ENCODE measurements around the gene PTPN2. TPM values are rescaled to one million over a fixed set of nuclear protein-coding genes. Genes with fewer than 3 reads are reported as not detected.
A peak's percentile ranks its signal among the peaks of the same experiment; 100 is the strongest.

Gene PTPN2
- total RNA-seq, 2 experiments from 2014 or later = 54.9 to 69.7 TPM

- Histone ChIP-seq H3K4me3 (ENCODE audit: low read depth, low read length, poor library complexity, severe bottlenecking) (no peak overlapping the region), H3K9me2 (ENCODE audit: insufficient read depth, low read length) (no peaks in the 10 kb centered on the region), H3K79me2 (ENCODE audit: insufficient read depth, low read depth, low read length) (peaks cover 11% of the 10 kb centered on the region; the same call in 1 of the 2 replicates), H3K4me2 (ENCODE audit: low read length) (peak overlapping the region; percentile 25), H2AFZ (ENCODE audit: low read length) (no peak overlapping the region), H3K9me3 (ENCODE audit: low read length) (peaks cover 10% of the 10 kb centered on the region; the same call in 1 of the 2 replicates), H4K20me1 (ENCODE audit: insufficient read depth, low read length) (no peaks in the 10 kb centered on the region), H3K36me3 (ENCODE audit: insufficient read depth, low read length) (peaks cover 79% of the 10 kb centered on the region), H3K4me1 (ENCODE audit: insufficient read depth, low read length, poor library complexity, severe bottlenecking) (peaks cover 14% of the 10 kb centered on the region), H3K27ac (ENCODE audit: low read depth, low read length, poor library complexity, severe bottlenecking) (no peak overlapping the region)
- intact Hi-C loops (cut with micrococcal nuclease; ENCODE audit: unreplicated experiment) = no loop called here
- no TSS peak for BruUV-seq (replicated peaks)
- POLR2A ChIA-PET = interaction anchor here (0.6 to 1.7 kb wide), 3 partner anchors 10 to 96 kb away, joined by 3 to 5 read pairs (median 3); no protein-coding TSS in a partner anchor
- CTCF ChIA-PET (ENCODE audit: unreplicated experiment) = no interaction called here
- TF ChIP-seq EZH2phosphoT487 (IDR thresholded peaks at IDR 0.05; ENCODE audit: borderline replicate concordance, low read depth, low read length) (no peak), CTCF (conservative IDR thresholded peaks at IDR 0.05; ENCODE audit: low read length) (no peak)
- DNase-seq (ENCODE audit: low spot score) = no peak
Measured at GRCh38 chr18:12803069-12803936, 80.7 kb downstream of the PTPN2 start.

GRCh38 chr18:12802538-12802937, 81.5 kb downstream of the PTPN2 start:
- Histone ChIP-seq H3K4me3 (ENCODE audit: low read depth, low read length, poor library complexity, severe bottlenecking) (no peak overlapping the region), H2AFZ (ENCODE audit: low read length) (no peak overlapping the region), H3K4me2 (ENCODE audit: low read length) (no peak overlapping the region), H3K9me3 (ENCODE audit: low read length) (peaks cover 10% of the 10 kb centered on the region; the same call in 1 of the 2 replicates), H3K36me3 (ENCODE audit: insufficient read depth, low read length) (peaks cover 83% of the 10 kb centered on the region), H3K79me2 (ENCODE audit: insufficient read depth, low read depth, low read length) (peaks cover 11% of the 10 kb centered on the region; the same call in 1 of the 2 replicates), H4K20me1 (ENCODE audit: insufficient read depth, low read length) (no peaks in the 10 kb centered on the region), H3K27ac (ENCODE audit: low read depth, low read length, poor library complexity, severe bottlenecking) (no peak overlapping the region), H3K4me1 (ENCODE audit: insufficient read depth, low read length, poor library complexity, severe bottlenecking) (peaks cover 14% of the 10 kb centered on the region), H3K9me2 (ENCODE audit: insufficient read depth, low read length) (no peaks in the 10 kb centered on the region)
- ChIA-PET POLR2A (interaction anchor here (1.3 to 1.7 kb wide), 2 partner anchors 11 to 31 kb away, joined by 3 to 5 read pairs; no protein-coding TSS in a partner anchor), CTCF (ENCODE audit: unreplicated experiment) (no interaction called here)
- BruUV-seq (replicated peaks) = no TSS peak
- TF ChIP-seq CTCF (conservative IDR thresholded peaks at IDR 0.05; ENCODE audit: low read length) (no peak), EZH2phosphoT487 (IDR thresholded peaks at IDR 0.05; ENCODE audit: borderline replicate concordance, low read depth, low read length) (no peak)
- DNase-seq (ENCODE audit: low spot score) = no peak
- intact Hi-C loops (cut with micrococcal nuclease; ENCODE audit: unreplicated experiment) = no loop called here

- no peaks in the 10 kb centered on the region for H3K9me3 ChIP-seq (ENCODE audit: low read length)
- H3K27ac ChIP-seq (ENCODE audit: low read depth, low read length, poor library complexity, severe bottlenecking) = no peak overlapping the region
- no peaks in the 10 kb centered on the region for H3K9me2 ChIP-seq (ENCODE audit: insufficient read depth, low read length)
- intact Hi-C loops (cut with micrococcal nuclease; ENCODE audit: unreplicated experiment) = no loop called here
- H3K4me2 ChIP-seq (ENCODE audit: low read length) = no peak overlapping the region
- H3K36me3 ChIP-seq (ENCODE audit: insufficient read depth, low read length) = peaks cover 58% of the 10 kb centered on the region
- ChIA-PET POLR2A (no interaction called here), CTCF (ENCODE audit: unreplicated experiment) (no interaction called here)
- no peaks in the 10 kb centered on the region for H3K4me1 ChIP-seq (ENCODE audit: insufficient read depth, low read length, poor library complexity, severe bottlenecking)
- no peak overlapping the region for H2AFZ ChIP-seq (ENCODE audit: low read length)
- no TSS peak for BruUV-seq (replicated peaks)
- no peak for TF ChIP-seq CTCF (conservative IDR thresholded peaks at IDR 0.05; ENCODE audit: low read length)
- no peak for TF ChIP-seq EZH2phosphoT487 (IDR thresholded peaks at IDR 0.05; ENCODE audit: borderline replicate concordance, low read depth, low read length)
- DNase-seq (ENCODE audit: low spot score) = no peak
- no peaks in the 10 kb centered on the region for H3K79me2 ChIP-seq (ENCODE audit: insufficient read depth, low read depth, low read length)
- no peaks in the 10 kb centered on the region for H4K20me1 ChIP-seq (ENCODE audit: insufficient read depth, low read length)
- H3K4me3 ChIP-seq (ENCODE audit: low read depth, low read length, poor library complexity, severe bottlenecking) = no peak overlapping the region
Measured at GRCh38 chr18:12796448-12796847, 87.6 kb downstream of the PTPN2 start.
